DMS53 treated with DMSO at 0.1 percent for 48 hours (cell line): ENCODE data around the gene HOXA11.

Experiments used
- DNase-seq: peaks from one replicate; lab custom pipeline; 2025; ENCODE audit not compliant: unreplicated experiment; lab: John Stamatoyannopoulos, UW

The HOXA11 gene

DNA sequence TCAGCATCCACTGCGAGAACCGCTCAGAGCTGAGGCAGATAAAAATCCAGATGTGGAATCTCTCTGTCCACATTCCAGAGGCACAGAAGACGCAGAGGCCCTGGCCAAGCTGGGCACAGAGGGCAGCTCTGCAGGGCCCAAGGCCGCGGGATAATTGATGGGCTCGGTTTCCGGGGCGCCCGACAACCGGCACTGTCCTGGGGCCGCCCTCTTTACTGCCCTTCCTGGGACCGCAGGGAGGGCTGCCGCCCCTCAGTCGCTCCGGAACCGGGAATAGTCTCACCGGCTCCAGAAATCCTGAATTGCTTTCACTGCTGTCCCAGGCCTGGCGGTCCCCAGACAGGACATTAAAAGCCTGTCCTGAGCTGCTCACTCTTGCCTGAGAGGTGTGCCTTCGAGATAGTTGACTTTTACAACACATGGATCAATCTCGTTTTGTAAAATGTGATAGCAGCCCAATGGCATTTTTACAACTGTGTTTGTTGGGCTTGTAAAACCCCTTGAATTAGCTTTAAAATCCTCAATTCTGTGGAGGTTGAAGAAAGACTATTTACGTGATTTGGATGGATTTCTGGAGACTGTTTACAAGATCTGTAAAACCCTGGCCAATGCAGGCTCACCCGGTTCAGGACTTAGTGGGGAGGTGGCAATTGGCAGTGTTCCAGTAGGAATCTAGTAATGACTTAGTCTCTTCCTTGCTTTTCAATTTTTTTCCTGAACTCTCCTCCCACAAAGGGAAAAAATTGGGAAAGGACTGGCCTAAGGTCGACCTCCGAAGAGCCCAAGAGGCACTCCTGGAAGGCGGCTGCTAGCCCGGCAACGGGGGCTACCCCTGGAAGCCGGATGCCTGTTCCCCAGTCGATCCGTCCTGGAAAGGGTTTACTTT, 36.0 kb downstream of the HOXA11 start:
- DNase-seq = no peak

DNA sequence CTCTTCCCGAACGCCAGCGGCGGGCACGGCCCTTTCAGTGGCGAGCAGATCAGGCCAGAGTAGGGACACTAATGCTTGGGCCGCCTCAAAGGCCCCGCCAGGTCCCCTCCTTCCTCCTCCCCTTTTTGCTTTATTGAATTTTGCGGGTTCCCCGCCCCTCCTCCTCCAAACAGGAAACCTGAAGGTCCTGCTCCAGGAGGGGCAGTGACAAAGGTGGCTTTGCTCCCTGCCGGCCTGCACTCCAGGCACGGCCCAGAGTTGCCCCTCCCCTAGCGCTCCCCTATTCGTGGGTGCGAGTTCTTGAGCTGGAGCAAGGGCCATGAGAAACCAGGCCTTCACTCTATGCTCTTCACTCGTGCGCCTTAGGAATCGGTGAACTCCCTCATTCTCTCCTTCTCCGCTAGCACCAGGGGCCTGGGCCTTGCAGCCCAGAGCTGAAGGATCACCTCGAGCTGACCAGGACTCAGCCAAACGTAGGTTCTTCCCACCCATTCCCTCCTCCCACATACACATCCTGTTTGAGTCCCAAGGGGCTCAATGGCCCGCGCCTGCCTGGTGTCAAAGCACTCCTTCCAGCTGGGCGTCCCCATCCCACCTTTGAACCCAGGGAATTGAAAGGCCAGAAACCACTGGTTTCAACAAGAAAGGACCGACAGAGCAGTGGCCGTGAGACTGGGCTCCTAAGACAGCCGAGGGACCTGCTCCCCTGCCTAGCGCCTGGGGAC, 36.8 kb downstream of the HOXA11 start:
- no peak for DNase-seq

DNA sequence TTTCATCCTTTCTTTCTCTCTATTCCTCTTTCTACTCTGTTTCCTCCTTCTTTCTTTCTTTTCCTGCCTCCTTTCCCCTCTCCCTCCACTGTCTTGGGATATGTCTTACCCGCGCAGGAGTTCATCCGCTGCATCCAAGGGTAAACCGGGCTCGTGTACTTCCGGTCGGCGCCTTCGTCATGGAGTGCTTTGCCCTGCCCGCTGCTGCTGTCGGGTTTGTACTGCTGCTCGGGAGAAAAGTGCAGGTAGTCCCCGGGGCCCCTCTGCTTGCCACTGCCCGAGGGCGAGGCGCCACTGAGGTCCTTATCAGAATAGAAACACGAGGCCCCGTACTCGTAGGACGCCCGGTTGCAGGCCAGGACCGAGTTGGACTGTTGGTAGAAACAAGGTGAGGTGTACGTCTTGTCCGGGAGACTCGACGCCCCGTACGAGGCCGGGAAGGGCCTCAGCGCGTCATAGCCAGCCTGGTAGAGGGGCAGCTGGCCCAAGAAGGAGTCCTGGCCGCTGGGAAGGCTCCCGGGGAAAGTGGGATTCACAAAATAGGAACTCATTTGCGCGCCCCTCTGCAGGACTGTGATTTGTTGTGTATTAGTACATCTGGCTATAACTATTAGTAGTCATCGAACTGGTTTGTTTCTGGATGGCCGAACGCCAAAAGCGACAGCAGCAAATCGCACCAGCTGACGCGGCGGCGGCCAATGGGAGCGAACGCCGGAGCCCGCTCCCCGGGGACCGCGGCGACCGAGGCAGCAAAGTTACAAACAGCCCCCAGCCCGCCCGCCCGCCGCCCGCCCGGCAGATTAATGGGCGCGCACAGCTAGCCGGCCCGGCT, 37.6 kb downstream of the HOXA11 start, which contains the start of gene HOXA6:
TSS of gene HOXA6 (minus strand) at position 576 of the 832 bp plus-strand sequence. CDS start at position 551, 25 bp downstream.
- DNase-seq = peak; percentile 39

DNA sequence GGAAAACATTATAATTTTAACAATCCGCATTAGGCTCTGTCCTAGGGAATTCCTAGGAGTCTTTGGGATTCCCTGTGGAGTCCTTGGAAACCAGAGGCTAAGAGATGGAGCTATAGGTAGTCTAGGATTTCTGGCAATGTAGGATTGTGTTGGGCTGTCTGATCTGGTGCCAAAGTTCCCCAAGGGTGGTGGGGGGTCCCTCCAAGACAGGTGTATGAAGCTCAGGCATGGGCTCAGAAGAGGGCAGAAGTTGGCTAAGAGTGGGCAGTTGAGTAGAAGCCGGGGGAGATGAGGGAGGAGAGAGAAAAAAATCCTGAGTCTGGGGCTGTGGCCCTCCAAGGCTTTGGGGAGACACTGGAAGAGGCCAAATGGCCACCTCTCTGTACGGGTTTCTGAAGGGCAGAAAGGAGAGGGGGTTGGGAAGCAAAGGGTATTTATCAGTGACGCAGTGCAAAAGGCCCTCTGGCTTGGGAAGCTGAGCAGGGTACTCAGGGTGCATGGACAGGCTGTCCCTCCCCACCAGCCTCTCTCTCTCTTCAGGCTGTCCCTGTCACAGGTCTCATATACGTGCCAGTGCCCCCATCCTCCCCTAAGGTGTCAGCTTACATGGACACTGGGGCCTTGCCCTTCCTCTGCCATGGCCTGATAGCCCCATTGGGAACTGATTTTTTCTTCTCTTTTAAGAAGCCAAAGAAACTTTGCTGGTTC, 38.4 kb downstream of the HOXA11 start:
- no peak for DNase-seq

DNA sequence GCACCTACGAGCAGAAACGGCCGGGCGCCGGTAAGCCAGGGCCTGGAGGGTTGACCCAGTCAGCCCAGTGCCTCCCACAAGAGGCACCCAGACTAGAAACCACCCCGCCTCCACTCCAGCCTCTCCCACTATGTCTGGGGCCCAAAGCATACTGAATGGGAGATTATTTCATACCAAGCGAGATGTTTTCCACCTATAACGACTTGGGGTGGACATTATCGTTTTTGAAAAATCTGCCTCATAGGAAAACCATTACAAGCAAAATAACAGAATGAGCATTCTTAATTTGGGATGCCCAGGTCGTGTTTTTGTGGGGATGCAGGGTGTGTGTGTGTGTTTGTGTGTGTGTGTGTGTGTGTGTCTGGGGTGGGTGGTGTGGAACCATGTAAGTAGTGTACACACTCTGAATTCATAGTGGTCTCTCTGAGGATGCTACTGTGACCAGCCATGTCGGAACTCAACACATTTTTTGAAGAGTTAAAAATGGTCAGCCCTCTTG, 39.1 kb downstream of the HOXA11 start:
- no peak for DNase-seq

DNA sequence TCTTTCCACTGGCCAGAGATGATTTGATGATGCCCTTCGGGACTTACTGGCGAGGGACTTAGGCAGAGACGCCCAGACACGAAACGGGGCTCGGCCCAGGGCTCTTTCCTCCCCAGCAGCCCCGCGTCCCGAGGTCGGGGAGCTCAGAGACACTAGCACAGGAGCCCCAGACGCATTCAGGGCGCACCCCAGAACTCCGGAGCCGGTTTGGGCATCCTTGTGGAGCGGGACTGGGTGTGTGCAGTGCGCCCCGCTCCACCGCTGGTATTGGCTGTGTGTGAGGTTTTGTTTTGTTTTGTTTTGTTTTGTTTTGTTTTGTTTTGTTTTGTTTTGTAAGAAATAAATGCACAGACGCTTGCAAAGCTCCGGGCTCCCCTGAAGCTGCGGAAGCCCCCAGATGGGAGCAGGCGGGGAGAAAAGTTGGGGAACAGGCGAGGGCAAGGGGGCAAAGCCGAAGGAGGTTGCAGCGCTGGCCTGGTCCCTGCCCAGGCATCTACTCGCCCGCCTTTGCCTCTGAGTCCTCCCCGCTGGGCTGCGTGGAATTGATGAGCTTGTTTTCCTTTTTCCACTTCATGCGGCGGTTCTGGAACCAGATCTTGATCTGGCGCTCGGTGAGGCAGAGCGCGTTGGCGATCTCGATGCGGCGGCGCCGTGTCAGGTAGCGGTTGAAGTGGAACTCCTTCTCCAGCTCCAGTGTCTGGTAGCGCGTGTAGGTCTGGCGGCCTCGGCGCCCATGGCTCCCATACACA, 39.7 kb downstream of the HOXA11 start:
- DNase-seq = no peak

DNA sequence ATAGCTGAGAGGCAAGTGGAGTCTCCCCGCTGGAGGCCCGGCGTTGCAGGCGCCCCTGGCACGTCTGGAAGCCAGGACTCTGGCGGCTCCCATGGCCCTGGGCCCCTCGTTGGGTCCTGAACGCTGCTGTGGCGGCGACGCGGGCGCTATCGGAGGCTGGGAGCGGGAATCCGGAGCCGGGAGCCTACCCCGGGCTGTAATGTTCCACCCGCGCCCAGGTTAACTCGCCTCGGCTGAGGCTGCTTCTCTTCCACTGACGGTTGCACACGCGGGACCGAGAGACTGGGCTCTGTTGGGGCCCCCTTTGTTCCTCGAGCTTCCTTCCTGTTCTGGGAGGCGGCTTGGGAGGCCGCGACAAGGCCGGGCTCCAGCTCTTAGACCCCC, 40.3 kb downstream of the HOXA11 start:
- peak; percentile 37 for DNase-seq

DNA sequence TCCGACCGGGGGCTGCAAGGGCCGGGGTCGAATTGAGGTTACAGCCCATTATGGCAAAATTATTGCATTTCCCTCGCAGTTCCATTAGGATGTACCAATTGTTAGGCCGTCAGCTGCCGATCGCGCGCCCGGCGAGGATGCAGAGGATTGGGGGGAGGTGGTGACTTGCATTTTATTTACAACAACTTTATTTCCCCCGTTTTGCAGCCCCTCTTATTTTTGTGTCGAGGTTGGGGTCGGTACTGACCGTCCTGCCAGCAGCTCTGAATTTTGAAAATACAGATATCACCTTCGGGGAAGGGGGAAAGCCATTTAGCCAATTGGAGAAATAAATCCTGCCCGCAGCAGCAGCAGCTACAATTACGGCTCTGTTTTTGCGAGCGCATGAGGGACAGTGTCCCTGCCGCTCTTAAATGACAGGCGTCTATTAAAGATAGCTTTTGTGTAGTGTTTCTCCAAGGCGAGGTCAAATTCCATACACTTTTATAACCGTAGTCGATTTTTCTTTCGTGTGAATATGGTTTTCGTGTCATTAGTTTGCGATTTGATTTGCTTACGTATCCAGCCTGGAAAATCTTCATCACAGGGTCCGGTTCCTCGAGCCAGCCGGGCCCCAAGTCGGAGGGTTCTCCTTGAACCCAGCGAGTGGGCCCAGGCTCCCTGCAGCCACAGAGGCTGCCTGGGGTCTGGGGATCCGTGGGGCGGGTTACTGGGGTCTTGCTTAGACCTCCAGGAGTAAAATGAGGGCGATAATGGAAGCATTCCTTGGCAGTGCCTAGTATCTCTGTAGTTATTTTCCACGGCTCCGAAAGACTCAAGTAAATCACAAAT, 40.9 kb downstream of the HOXA11 start:
- peak; percentile 39 for DNase-seq

DNA sequence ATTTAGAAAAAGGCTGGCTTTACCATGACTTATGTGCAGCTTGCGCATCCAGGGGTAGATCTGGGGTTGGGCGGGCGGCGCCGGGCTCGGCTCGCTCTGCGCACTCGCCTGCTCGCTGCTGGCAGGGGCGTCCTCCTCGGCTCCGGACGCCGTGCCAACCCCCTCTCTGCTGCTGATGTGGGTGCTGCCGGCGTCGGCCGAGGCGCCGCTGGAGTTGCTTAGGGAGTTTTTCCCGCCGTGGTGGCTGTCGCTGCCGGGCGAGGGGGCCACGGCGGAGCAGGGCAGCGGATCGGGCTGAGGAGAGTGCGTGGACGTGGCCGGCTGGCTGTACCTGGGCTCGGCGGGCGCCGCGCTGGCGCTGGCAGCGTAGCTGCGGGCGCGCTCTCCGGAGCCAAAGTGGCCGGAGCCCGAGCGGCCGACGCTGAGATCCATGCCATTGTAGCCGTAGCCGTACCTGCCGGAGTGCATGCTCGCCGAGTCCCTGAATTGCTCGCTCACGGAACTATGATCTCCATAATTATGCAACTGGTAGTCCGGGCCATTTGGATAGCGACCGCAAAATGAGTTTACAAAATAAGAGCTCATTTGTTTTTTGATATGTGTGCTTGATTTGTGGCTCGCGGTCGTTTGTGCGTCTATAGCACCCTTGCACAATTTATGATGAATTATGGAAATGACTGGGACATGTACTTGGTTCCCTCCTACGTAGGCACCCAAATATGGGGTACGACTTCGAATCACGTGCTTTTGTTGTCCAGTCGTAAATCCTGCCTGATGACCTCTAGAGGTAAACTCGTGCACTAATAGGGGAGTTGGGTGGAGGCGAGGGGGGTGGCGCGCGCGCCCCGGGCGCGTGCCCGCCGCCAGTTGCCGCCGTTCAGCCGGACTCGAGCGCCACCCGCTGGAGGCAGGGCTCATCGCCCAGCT, 41.7 kb downstream of the HOXA11 start, which contains the start of gene HOXA5:
TSS of gene HOXA5 (minus strand) at position 659 of the 927 bp plus-strand sequence. CDS start at position 585, 74 bp downstream.
- DNase-seq = peak; percentile 96

DNA sequence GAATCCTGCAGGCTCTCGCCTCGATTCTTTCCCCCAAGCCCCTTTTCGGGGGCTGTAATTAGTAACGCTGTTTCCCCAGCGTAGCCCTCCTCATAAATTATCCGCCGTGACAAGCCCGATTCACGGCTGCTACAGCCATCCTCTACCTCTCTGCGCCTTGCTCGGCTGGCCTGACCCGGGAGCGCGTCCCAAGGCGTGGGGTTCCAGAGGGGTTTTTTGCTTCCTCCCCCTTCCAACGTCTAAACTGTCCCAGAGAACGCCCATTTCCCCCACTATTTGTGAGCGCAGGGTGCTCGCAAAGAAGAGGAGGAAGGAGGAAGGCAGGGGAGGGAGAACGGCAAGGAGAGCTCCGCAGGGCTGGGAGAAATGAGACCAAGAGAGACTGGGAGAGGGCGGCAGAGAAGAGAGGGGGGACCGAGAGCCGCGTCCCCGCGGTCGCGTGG, 42.4 kb downstream of the HOXA11 start:
- DNase-seq = no peak

DNA sequence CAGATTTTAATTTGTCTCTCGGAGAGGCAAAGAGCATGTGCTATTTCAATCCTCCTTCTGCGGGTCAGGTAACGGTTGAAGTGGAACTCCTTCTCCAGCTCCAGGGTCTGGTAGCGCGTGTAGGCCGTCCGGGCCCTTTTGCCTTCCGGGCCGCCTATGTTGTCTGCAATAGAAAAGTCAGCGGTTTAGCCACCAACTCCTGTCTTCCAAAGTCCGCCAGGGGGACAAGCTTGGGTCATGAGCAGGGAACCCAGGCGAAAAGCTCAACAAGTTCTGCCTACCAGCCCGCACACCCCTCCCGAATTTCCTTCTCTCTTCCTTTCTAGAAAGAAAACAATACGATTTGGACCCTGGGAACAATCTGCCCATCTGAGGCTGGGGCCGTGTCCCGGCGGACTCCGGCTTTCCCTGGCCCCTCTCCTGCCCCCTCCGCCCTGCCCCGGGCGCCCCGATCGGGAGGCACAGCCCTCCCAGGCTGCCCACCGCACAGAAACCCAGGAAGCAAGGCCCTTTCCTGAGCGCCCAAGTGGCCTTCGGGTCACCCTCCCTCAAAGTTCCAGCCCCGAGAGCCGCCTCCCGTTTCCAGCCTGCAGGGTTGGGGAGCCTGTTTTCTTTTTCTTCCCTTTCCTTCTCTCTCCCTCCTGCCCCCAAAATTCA, 43.0 kb downstream of the HOXA11 start:
- DNase-seq = no peak

DNA sequence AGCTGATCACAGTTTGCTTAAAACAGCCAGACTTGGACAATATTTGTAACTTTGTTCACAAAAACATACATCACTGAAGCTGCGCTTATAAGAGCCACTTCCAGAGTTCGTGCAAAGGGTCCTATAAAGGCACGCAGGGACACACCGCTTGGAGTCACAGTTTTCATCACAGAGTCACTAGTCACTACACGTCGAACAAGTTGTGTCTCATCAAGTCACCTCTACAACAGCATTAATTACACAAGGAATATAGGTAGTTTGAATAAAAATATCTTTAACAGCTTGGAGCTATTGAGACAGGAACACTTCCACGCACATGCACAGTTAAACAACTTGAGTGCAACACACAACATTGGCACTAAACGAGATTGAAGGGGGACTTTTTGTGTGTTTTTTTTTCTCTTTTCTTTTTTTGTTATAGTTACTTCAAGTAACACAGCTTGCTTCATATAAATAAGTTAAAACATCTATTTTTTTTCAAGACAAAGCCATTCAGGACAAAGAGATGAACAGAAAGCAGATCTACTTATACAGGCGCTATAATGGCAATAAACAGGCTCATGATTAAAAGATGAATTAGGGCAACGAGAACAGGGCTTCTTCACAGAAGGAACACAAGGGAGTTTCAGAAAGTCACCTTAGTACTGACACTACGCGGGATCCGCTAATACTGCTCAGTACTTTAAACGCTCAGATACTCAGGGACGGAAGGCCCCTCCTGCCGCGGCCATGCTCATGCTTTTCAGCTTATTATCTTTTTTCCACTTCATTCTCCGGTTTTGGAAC, 43.7 kb downstream of the HOXA11 start:
- no peak for DNase-seq

DNA sequence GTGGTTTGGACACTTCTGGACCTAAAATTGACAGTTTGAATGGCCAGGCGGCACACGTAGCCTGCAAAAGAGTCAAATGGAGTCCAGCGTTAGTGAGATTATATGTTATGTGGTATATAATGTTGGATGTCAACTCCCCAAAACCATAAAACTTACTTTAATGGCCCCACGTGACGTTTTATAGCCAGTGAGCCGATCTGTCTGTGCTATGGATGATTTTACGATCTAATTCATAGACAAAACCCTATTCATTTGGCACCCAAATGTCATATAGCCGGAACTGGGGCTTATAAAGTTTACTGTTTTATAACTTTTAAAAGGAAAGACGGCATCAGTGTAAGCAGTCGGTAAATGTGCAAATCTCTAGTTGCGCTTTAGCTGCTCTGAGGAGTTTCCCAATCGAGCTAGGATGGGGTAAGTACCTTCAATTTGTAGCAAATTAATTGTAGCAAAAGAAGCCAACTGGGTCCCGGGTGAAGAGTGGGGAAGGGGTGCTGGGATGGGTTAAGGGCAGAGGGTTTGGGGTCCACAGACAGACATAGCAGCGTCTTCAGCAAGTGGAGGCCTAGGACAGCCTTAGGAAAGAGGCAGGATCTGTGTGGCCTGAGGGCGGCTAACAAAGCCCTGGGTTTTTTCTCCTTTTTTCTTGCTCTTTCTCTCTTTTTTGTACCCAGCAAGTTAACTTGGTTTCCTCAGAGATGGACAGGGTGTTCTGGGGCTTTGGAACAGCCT, 44.7 kb downstream of the HOXA11 start:
- no peak for DNase-seq

DNA sequence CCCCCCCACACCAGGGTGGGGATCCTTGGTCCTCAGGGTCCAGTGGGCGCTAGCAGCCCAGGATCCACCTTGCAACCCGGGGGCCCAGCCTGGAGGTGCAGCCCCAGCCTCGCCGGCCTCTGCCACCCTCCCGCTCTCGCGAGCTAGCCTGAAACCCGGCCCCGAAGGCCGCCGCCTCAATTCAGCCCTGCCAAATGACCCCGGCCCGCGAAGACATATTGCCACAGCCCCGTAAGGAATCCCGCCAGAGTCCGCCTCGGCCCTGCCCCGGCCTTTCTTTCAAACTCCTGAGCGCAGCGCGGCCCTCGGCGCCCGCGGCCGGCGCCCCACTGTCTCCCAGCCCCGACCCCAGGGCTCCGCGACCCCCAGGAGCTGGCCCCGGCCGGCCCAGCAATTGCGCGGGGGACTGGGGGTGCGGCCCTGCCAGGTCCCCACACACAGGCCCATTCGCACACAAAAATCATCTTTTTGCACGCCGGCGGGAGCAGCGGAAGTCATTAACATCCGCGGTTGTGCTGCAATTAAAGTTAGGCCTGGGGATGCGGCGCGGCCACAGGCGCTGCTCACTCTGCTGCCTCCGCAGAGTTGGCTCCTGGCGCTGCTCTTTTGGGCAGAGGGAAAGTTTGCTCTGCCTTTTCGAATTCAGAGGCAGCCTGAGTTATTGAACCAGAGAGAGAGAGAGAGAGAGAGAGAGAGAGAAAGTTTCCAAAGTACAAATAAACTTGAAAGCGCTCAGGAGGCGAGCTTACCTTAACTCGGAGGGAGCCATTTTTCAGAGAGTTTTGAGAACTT, 45.5 kb downstream of the HOXA11 start:
- no peak for DNase-seq

DNA sequence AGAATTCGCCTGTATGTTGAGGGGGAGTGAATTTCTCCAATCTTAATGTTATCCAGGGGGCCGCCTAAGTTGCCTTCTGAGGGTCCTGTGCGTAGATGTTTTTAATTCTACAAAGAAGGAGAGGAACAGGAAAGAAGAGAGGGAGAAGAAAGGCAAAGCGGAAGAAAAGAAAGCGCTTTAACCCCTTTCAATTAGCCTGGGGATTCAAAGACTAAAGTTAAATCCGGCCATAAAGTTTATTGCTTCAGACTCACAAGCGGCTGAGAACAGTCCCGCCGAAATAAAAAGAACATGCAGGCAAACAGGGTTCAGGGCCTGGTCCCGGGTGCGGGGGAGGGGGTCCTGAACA, 46.1 kb downstream of the HOXA11 start:
- DNase-seq = no peak
